Suprapubic skin (tissue), 3 donors: Measurements from ENCODE around the gene SPRED1.

Experiments used
- CTCF ChIP-seq, 2 donors: fragments of 200-600 bp in 1 of 2; fragments of 450-650 bp in 1 of 2; sonication (generic) in 1 of 2; IDR thresholded peaks; one replicate each; pipeline ENCODE4 v1.5.1; 2016 to 2019; ENCODE audit warnings: antibody characterized with exemption in 2 of 2, mild to moderate bottlenecking in 1 of 2, moderate library complexity in 1 of 2
- EP300 ChIP-seq: sonication (generic); formaldehyde crosslinking; IDR thresholded peaks from one replicate; pipeline ENCODE4 v1.6.1; 2017; ENCODE audit warnings: antibody characterized with exemption
- POLR2A ChIP-seq, 2 donors: fragments of 450-650 bp; IDR thresholded peaks; one replicate each; pipeline ENCODE4 v1.6.1; 2017; ENCODE audit warnings: antibody characterized with exemption in 2 of 2, mild to moderate bottlenecking in 2 of 2, moderate library complexity in 2 of 2

- TF ChIP-seq POLR2A (IDR thresholded peaks at IDR 0.05) = no peak
- TF ChIP-seq CTCF (IDR thresholded peaks at IDR 0.05) = no peak
- TF ChIP-seq EP300 = no peak
Measured at GRCh38 chr15:38398134-38398533, 145.5 kb downstream of the SPRED1 start.
